ENCODE measurements around the gene GPA33. TPM values are rescaled to one million over a fixed set of nuclear protein-coding genes. Genes with fewer than 3 reads are reported as not detected.

GPA33 gene
- total and polyA plus RNA-seq, 11 donors: 0.15 to 3.6 (median 1.1) TPM; not detected in 1

- Histone ChIP-seq H3K27ac (peak overlapping the region in 4 of 12 donors; percentile 16 to 86 (median 18)), H3K9me3 (no peaks in the 10 kb centered on the region), H3K36me3 (no peaks in the 10 kb centered on the region), H3K4me1 (peaks cover 0 to 28% (median 10%) of the 10 kb centered on the region in 12 donors), H3K4me3 (no peak overlapping the region), H3K27me3 (no peaks in the 10 kb centered on the region)
- 39 to 92% (median 62%) methylated on average over 2 of the region's 2 CpGs for WGBS, 4 donors
- TF ChIP-seq CTCF (IDR thresholded peaks at IDR 0.05): no peak
- TF ChIP-seq POLR2A (IDR thresholded peaks at IDR 0.05): no peak
- ATAC-seq: no peak
- DNase-seq: no peak
- intact Hi-C loops (cut with DNase I): no loop called here
Measured at GRCh38 chr1:167089939-167090313, 251 bp downstream of the GPA33 start.

GRCh38 chr1:167088746-167089417 lies 1.3 kb downstream of the GPA33 start:
- TF ChIP-seq CTCF (IDR thresholded peaks at IDR 0.05): no peak
- TF ChIP-seq POLR2A (IDR thresholded peaks at IDR 0.05): no peak
- no peaks in the 10 kb centered on the region for H3K36me3 ChIP-seq
- H3K4me1 ChIP-seq: peaks cover 0 to 34% (median 10%) of the 10 kb centered on the region in 12 donors
- H3K27ac ChIP-seq: no peak overlapping the region
- intact Hi-C loops (cut with DNase I): no loop called here
- H3K27me3 ChIP-seq: no peaks in the 10 kb centered on the region
- no peak overlapping the region for H3K4me3 ChIP-seq
- DNase-seq: no peak
- no peak for ATAC-seq
- 73 to 94% (median 74%) methylated on average over 2 to 6 of the region's 6 CpGs for WGBS, 4 donors
- no peaks in the 10 kb centered on the region for H3K9me3 ChIP-seq

- no peak for TF ChIP-seq CTCF (IDR thresholded peaks at IDR 0.05)
- no peak for TF ChIP-seq POLR2A (IDR thresholded peaks at IDR 0.05)
- Histone ChIP-seq H3K36me3 (no peaks in the 10 kb centered on the region), H3K9me3 (no peaks in the 10 kb centered on the region), H3K4me3 (no peak overlapping the region), H3K27ac (no peak overlapping the region), H3K4me1 (peaks cover 0 to 39% (median 12%) of the 10 kb centered on the region in 12 donors), H3K27me3 (no peaks in the 10 kb centered on the region)
- ATAC-seq (no peak), DNase-seq (no peak)
- intact Hi-C loops (cut with DNase I): no loop called here
- 56 to 79% (median 71%) methylated on average over 3 of the region's 3 CpGs for WGBS, 4 donors
Measured at GRCh38 chr1:167086768-167087167, 3.4 kb downstream of the GPA33 start.

- no peaks in the 10 kb centered on the region for H3K36me3 ChIP-seq
- no peaks in the 10 kb centered on the region for H3K27me3 ChIP-seq
- TF ChIP-seq CTCF (IDR thresholded peaks at IDR 0.05) (no peak), POLR2A (IDR thresholded peaks at IDR 0.05) (no peak)
- H3K9me3 ChIP-seq: no peaks in the 10 kb centered on the region
- peaks cover 0 to 39% (median 12%) of the 10 kb centered on the region in 12 donors for H3K4me1 ChIP-seq
- H3K27ac ChIP-seq: no peak overlapping the region
- DNase-seq (peak in 1 of 5 donors; percentile 18), ATAC-seq (peak in 1 of 4 donors; percentile 3)
- intact Hi-C loops (cut with DNase I): no loop called here
- H3K4me3 ChIP-seq: no peak overlapping the region
- WGBS, 4 donors: 64 to 71% (median 67%) methylated on average over 3 to 7 of the region's 7 CpGs
Measured at GRCh38 chr1:167086033-167086432, 4.1 kb downstream of the GPA33 start.
